GM18951 (cell line): ENCODE measurements around the gene MAGI2.
"Not testable (repeated sequence)": the region's sequence is repeated elsewhere in the genome, so short reads cannot be mapped to it uniquely, and the experiment has no call there.

Source experiments
- POLR2A ChIP-seq: IDR thresholded peaks from 4 replicates; pipeline ENCODE4 v1.6.1; 2011; ENCODE audit warnings: mild to moderate bottlenecking; ENCODE audit not compliant: insufficient read length, insufficient read depth; ENCODE audit errors: extremely low read depth
- in situ Hi-C: fragments of 300-500 bp; cut with MboI; formaldehyde crosslinking; loops from one replicate; pipeline ENCODE4 v1.12.0; 2022; ENCODE audit warnings: low sequenced_read_pairs, mixed read lengths, inconsistent platforms; ENCODE audit not compliant: unreplicated experiment

MAGI2 gene

GRCh38 chr7:78247910-78248689 lies 1205.4 kb downstream of the MAGI2 start:
- in situ Hi-C loops: no loop called here
- TF ChIP-seq POLR2A: no peak

DNA sequence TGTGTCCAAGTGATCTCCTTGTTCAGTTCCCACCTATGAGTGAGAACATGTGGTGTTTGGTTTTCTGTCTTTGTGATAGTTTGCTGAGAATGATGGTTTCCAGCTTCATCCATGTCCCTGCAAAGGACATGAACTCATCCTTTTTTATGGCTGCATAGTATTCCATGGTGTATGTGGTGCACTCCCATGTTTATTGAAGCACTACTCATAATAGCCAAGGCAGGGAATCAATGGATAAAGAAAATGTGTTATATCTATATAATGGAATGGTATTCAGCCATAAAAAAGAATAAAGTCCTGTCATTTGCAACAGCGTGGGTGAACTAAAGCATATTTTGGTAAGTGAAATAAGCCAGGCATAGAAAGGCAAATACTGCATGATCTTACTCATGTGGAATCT lies 1213.3 kb downstream of the MAGI2 start:
- in situ Hi-C loops: not testable (repeated sequence)

GRCh38 chr7:78234634-78235033 lies 1218.8 kb downstream of the MAGI2 start:
- in situ Hi-C loops: no loop called here
- no peak for TF ChIP-seq POLR2A

DNA sequence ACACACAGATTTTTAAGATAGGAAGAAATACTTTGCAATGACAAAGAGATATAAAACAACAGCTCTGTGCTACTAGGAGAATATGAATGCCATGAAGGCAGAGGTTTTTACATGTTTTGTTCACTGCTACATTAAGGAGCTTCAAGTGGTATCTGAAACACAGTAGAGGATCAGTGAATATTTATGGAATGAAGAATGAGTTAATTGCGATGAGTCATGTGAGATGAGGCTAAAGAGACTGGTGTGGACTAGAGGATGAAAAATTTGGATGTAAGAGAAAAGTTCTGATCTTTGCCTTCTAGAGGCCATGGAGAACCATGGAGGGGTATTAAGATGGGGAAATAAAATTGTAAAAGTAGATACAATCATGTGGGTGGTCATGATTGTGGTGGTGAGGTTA lies 1220.7 kb downstream of the MAGI2 start:
- in situ Hi-C loops: no loop called here

GRCh38 chr7:78226059-78226719 lies 1227.3 kb downstream of the MAGI2 start:
- TF ChIP-seq POLR2A: no peak

More for the DNA sequence above, 1220.7 kb downstream of the MAGI2 start:
- TF ChIP-seq POLR2A: no peak

GRCh38 chr7:78225534-78225933 lies 1227.9 kb downstream of the MAGI2 start:
- no peak for TF ChIP-seq POLR2A
- in situ Hi-C loops: no loop called here

More at GRCh38 chr7:78226059-78226719, 1227.3 kb downstream of the MAGI2 start:
- in situ Hi-C loops: no loop called here

GRCh38 chr7:78224923-78225322 lies 1228.5 kb downstream of the MAGI2 start:
- in situ Hi-C loops: no loop called here

GRCh38 chr7:78223598-78223997 lies 1229.9 kb downstream of the MAGI2 start:
- in situ Hi-C loops: no loop called here
- TF ChIP-seq POLR2A: no peak

More at GRCh38 chr7:78224923-78225322, 1228.5 kb downstream of the MAGI2 start:
- no peak for TF ChIP-seq POLR2A

- in situ Hi-C loops: no loop called here
- TF ChIP-seq POLR2A: no peak
These were observed 1231.3 kb downstream of the MAGI2 start for GRCh38 chr7:78222001-78222751.

DNA sequence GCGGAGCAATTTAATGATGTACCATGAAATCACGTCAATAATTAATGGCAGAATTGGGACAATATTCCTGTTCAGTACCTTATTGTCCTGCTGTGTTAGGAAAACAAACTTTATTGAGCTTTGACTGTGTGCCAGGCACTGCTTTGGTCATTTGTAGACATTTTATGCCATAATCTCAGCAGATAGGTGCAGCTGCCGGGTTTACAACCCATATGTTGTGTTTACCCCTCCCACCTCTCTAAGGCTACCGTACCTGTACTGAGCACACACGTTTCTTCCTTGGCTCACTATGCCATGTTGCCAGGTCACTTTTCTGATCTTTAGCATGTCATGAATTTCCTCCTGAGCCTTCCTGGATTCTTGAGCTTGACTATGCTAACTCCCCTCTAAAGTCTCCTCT lies 1232.7 kb downstream of the MAGI2 start:
- in situ Hi-C loops: no loop called here
- no peak for TF ChIP-seq POLR2A

DNA sequence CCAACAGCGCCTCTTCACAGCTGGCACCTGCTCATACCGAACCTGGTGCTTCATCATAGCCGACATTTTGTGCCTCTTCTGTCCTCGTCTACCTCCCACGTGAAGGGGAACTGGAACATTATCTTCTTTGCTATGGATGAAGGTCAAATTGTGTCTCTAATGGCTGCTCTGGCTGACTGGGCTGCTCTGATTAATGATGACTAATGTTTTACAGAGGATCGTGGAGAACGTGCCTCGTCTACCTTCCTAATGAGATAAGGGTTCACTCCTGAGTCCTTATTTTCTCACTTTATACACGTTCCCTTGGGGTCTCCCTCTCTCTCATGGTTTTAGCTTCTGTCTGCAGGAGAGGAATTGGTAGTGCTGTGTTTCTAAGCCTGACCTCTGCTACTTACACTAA lies 1234.6 kb downstream of the MAGI2 start:
- in situ Hi-C loops: no loop called here

DNA sequence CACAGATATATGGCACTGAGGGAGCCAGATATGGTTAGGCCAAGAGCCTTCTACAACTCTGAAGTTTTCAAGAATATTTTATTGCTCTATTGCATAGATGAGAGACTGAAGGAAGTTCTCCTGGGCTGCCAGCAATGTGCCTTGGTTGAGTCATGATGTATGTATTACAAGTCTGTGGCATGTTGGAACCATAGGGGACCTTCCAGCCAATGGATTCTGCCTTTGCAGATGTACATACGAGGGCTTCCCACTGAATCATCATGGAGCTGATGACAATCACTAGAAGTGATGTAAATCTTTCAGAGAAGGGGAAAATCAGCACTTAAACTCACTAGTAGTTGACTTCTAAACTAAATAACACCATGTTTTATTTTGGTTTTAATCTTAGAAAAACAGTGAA lies 1235.4 kb downstream of the MAGI2 start:
- no peak for TF ChIP-seq POLR2A
- in situ Hi-C loops: no loop called here

More for the DNA sequence above, 1234.6 kb downstream of the MAGI2 start:
- TF ChIP-seq POLR2A: no peak

DNA sequence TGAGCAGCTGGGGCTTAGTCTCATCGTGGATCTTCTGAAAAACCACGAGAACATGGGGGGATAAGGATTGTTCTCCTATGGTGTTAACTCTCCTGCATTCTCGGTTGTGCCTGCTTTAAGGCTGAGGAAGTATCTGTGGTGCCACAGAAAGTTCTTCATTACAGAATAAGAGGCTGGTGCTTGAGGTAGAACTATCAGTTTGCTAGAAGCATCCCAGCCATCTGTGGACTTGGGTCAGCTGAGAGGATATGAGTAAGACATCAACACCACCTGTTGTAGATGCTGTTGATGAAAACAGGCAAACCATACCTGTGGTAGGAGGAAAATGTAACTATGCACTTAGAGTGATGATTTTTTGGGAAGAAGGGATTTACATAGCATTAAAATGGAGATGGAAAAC lies 1238.3 kb downstream of the MAGI2 start:
- no peak for TF ChIP-seq POLR2A
- in situ Hi-C loops: no loop called here

- TF ChIP-seq POLR2A: no peak
- in situ Hi-C loops: no loop called here
These were observed 1240.1 kb downstream of the MAGI2 start for GRCh38 chr7:78213402-78213801.
